ENCODE measurements around the gene PBOV1.

The PBOV1 gene

GRCh38 chr6:138204792-138205384, 13.4 kb downstream of the PBOV1 start:
- in situ Hi-C loops (cut with HindIII; ENCODE audit: low sequenced_read_pairs): no loop called here
- TF ChIP-seq CTCF (IDR thresholded peaks at IDR 0.05; ENCODE audit: low read depth, low read length, missing control alignments): no peak
- no peak overlapping the region for H3K4me3 ChIP-seq (ENCODE audit: low read depth, low read length)
- DNase-seq (ENCODE audit: low read depth): no peak

GRCh38 chr6:138204303-138204702, 14.0 kb downstream of the PBOV1 start:
- in situ Hi-C loops (cut with HindIII; ENCODE audit: low sequenced_read_pairs): no loop called here
- no peak for TF ChIP-seq CTCF (IDR thresholded peaks at IDR 0.05; ENCODE audit: low read depth, low read length, missing control alignments)
- DNase-seq (ENCODE audit: low read depth): no peak
- H3K4me3 ChIP-seq (ENCODE audit: low read depth, low read length): no peak overlapping the region

GRCh38 chr6:138203315-138203714, 15.0 kb downstream of the PBOV1 start:
- TF ChIP-seq CTCF (IDR thresholded peaks at IDR 0.05; ENCODE audit: low read depth, low read length, missing control alignments): no peak

GRCh38 chr6:138201836-138202235, 16.5 kb downstream of the PBOV1 start:
- no peak for TF ChIP-seq CTCF (IDR thresholded peaks at IDR 0.05; ENCODE audit: low read depth, low read length, missing control alignments)
- in situ Hi-C loops (cut with HindIII; ENCODE audit: low sequenced_read_pairs): no loop called here
- DNase-seq (ENCODE audit: low read depth): no peak
- H3K4me3 ChIP-seq (ENCODE audit: low read depth, low read length): no peak overlapping the region

More at GRCh38 chr6:138203315-138203714, 15.0 kb downstream of the PBOV1 start:
- in situ Hi-C loops (cut with HindIII; ENCODE audit: low sequenced_read_pairs): no loop called here
- no peak overlapping the region for H3K4me3 ChIP-seq (ENCODE audit: low read depth, low read length)
- DNase-seq (ENCODE audit: low read depth): no peak

- TF ChIP-seq CTCF (IDR thresholded peaks at IDR 0.05; ENCODE audit: low read depth, low read length, missing control alignments): no peak
- DNase-seq (ENCODE audit: low read depth): no peak
- in situ Hi-C loops (cut with HindIII; ENCODE audit: low sequenced_read_pairs): no loop called here
- H3K4me3 ChIP-seq (ENCODE audit: low read depth, low read length): no peak overlapping the region
These were observed 19.7 kb downstream of the PBOV1 start for GRCh38 chr6:138198430-138199091.

GRCh38 chr6:138197570-138197969, 20.7 kb downstream of the PBOV1 start:
- H3K4me3 ChIP-seq (ENCODE audit: low read depth, low read length): no peak overlapping the region
- TF ChIP-seq CTCF (IDR thresholded peaks at IDR 0.05; ENCODE audit: low read depth, low read length, missing control alignments): no peak
- no peak for DNase-seq (ENCODE audit: low read depth)
- in situ Hi-C loops (cut with HindIII; ENCODE audit: low sequenced_read_pairs): no loop called here

All from astrocyte of the cerebellum (primary cell).